Panc1 (cell line): ENCODE results near the gene SCGB1A1.

Experiments used
- CTCF ChIP-seq: fragments of 450-650 bp; IDR thresholded peaks from 2 replicates; pipeline ENCODE4 v1.5.1; 2017; ENCODE audit warnings: mild to moderate bottlenecking
- POLR2AphosphoS5 ChIP-seq: IDR thresholded peaks from 2 replicates; pipeline ENCODE4 v1.6.1; 2012; ENCODE audit warnings: mild to moderate bottlenecking, low read depth, low read length, moderate library complexity
- SIN3A ChIP-seq: IDR thresholded peaks from 2 replicates; pipeline ENCODE4 v1.6.1; 2012; ENCODE audit warnings: low read depth, mild to moderate bottlenecking, low read length, moderate library complexity, borderline replicate concordance; ENCODE audit not compliant: insufficient read depth
- TCF7L2 ChIP-seq: IDR thresholded peaks from 2 replicates; pipeline ENCODE4 v1.6.1; 2011; ENCODE audit warnings: mild to moderate bottlenecking, low read depth, low read length, inconsistent platforms

DNA sequence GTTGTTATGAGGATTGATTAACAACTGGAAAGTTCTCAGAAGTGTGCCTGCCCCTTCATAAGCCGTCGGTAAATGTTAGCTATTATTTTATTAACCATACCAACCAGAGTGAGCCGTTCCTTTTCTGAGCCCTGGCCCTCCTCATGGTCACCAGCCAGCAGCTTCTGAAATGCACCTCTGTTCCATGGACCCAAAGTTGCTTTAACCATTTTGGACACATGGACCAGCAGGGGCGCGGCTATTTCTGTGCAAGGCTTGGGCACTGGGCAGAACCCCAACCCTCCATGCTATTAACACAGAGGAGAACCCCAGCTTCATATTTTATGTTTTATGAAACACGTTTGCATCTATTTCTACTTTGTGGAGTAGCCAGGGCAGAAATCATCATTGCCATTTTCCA is 18.6 kb upstream of the SCGB1A1 start:
- TF ChIP-seq CTCF (no peak), SIN3A (no peak), TCF7L2 (no peak), POLR2AphosphoS5 (no peak)
